Activated naive CD8-positive, alpha-beta T cell treated with anti-CD3 and anti-CD28 coated beads for 36 hours (primary cell): ENCODE data around the gene ALX4. TPM values are rescaled to one million over a fixed set of nuclear protein-coding genes. Genes with fewer than 3 reads are reported as not detected.

Experiments used
- DNase-seq: peaks from one replicate; pipeline ENCODE4 v3.0.0; 2021
- H3K27ac Mint-ChIP-seq: one replicate; pipeline ENCODE4 v1.8.0; 2022; ENCODE audit warnings: mild to moderate bottlenecking, moderate library complexity, mixed read lengths
- H3K27me3 Mint-ChIP-seq: one replicate; pipeline ENCODE4 v1.8.0; 2022; ENCODE audit warnings: mild to moderate bottlenecking, mixed read lengths
- H3K36me3 Mint-ChIP-seq: one replicate; pipeline ENCODE4 v1.8.0; 2021; ENCODE audit warnings: mild to moderate bottlenecking, mixed read lengths
- H3K4me1 Mint-ChIP-seq: one replicate; pipeline ENCODE4 v1.8.0; 2021; ENCODE audit warnings: mixed read lengths
- H3K4me3 Mint-ChIP-seq: one replicate; pipeline ENCODE4 v1.8.0; 2022; ENCODE audit warnings: mild to moderate bottlenecking, moderate library complexity, mixed read lengths
- H3K9me3 Mint-ChIP-seq: one replicate; pipeline ENCODE4 v1.8.0; 2022; ENCODE audit warnings: mixed read lengths
- total RNA-seq, 2 experiments: library from RNA; stranded (reverse); gene quantifications; one replicate each; pipeline ENCODE4 v1.2.3, GENCODE V29; 2021

Gene ALX4
- total RNA-seq, 2 experiments from 2014 or later, result not detected

DNA sequence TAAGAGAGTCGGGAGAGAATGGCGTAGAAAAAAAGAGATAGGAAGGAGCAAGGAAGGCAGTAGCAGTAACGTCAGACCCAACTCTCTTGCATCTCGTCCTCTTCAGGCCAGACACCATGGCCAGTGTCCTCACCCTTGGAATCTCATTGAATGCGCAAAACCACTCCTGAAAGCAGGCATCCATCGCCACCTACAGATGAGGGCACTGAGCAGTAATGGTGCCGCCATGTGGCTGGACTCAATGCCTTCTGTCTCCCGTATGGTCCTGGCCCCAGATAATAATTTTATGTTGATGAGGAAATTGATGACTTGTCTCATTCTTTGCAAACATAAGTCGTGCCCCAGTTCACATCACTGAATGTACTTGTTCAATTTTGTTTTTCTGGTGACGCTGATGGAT lies 17.8 kb upstream of the ALX4 start:
- H3K36me3 Mint-ChIP-seq, result no peaks in the 10 kb centered on the region
- no peak for DNase-seq
- peaks cover 67% of the 10 kb centered on the region for H3K27me3 Mint-ChIP-seq
- H3K9me3 Mint-ChIP-seq, result no peaks in the 10 kb centered on the region
- no peaks in the 10 kb centered on the region for H3K4me1 Mint-ChIP-seq
- no peak overlapping the region for H3K27ac Mint-ChIP-seq
- H3K4me3 Mint-ChIP-seq, result no peak overlapping the region

DNA sequence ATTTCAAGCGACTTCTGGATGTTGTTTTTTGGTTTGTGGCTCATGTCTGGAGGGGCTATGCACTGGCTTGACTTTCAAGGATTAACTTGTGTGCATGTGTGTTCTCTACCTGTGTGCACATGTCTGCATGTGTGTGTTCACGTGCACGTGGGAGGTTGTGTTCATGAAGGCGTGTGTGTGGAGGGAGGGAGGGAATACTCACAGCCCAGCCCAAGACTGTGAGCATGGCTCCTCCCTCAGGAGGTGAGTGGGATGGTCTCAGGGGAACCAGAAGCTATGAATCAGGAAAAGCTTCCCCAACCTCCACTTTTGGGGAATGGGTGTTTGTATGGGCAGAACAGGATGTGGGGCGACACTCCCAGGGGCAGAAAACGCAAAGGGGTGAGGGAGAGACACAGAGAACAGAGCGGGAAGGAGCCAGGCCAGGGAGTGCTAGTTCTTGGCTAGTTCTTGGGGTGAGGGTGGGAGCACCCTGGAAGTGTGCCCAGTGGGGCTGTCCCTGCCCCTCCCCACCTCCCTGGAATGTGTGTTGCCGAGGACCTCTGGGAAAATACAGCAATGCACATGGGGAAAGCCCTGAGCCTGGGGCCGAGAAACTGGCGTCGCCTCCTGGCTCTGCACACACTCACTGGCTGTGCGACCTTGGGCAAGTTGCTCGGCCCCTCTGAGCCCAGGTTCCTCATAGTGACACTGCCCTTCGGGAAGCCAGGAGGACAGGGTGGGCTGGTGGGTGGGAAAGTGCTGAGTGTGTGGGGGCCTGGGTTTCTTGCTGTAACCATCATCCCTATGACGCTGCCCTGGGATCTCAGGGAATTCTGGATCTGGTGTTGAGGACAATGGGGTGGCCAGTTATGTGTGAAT lies 16.9 kb upstream of the ALX4 start:
- Mint-ChIP-seq H3K4me3 (no peak overlapping the region), H3K36me3 (no peaks in the 10 kb centered on the region), H3K27me3 (peaks cover 67% of the 10 kb centered on the region), H3K27ac (no peak overlapping the region), H3K4me1 (no peaks in the 10 kb centered on the region), H3K9me3 (no peaks in the 10 kb centered on the region)
- no peak for DNase-seq

GRCh38 chr11:44325698-44326097 lies 15.8 kb upstream of the ALX4 start:
- H3K27me3 Mint-ChIP-seq, result peaks cover 78% of the 10 kb centered on the region
- H3K9me3 Mint-ChIP-seq, result no peaks in the 10 kb centered on the region
- no peaks in the 10 kb centered on the region for H3K36me3 Mint-ChIP-seq
- H3K4me3 Mint-ChIP-seq, result no peak overlapping the region
- H3K4me1 Mint-ChIP-seq, result no peaks in the 10 kb centered on the region
- DNase-seq, result no peak
- no peak overlapping the region for H3K27ac Mint-ChIP-seq

GRCh38 chr11:44324749-44325525 lies 15.0 kb upstream of the ALX4 start:
- no peaks in the 10 kb centered on the region for H3K36me3 Mint-ChIP-seq
- H3K4me1 Mint-ChIP-seq, result no peaks in the 10 kb centered on the region
- H3K27me3 Mint-ChIP-seq, result peaks cover 80% of the 10 kb centered on the region
- no peaks in the 10 kb centered on the region for H3K9me3 Mint-ChIP-seq
- DNase-seq, result no peak
- no peak overlapping the region for H3K4me3 Mint-ChIP-seq
- H3K27ac Mint-ChIP-seq, result no peak overlapping the region

- peaks cover 4% of the 10 kb centered on the region for H3K4me1 Mint-ChIP-seq
- H3K9me3 Mint-ChIP-seq, result no peaks in the 10 kb centered on the region
- no peak overlapping the region for H3K27ac Mint-ChIP-seq
- DNase-seq, result no peak
- no peak overlapping the region for H3K4me3 Mint-ChIP-seq
- no peaks in the 10 kb centered on the region for H3K36me3 Mint-ChIP-seq
- peaks cover 87% of the 10 kb centered on the region for H3K27me3 Mint-ChIP-seq
Observed at GRCh38 chr11:44324222-44324621, 14.3 kb upstream of the ALX4 start.

- Mint-ChIP-seq H3K36me3 (no peaks in the 10 kb centered on the region), H3K4me1 (peaks cover 5% of the 10 kb centered on the region), H3K4me3 (no peak overlapping the region), H3K9me3 (no peaks in the 10 kb centered on the region), H3K27me3 (peaks cover 92% of the 10 kb centered on the region), H3K27ac (no peak overlapping the region)
- DNase-seq, result no peak
Observed at GRCh38 chr11:44322243-44322642, 12.3 kb upstream of the ALX4 start.

- Mint-ChIP-seq H3K27ac (no peak overlapping the region), H3K4me3 (no peak overlapping the region), H3K36me3 (no peaks in the 10 kb centered on the region), H3K4me1 (peaks cover 5% of the 10 kb centered on the region), H3K9me3 (no peaks in the 10 kb centered on the region), H3K27me3 (peaks cover 94% of the 10 kb centered on the region)
- DNase-seq, result no peak
Observed at GRCh38 chr11:44321059-44321458, 11.1 kb upstream of the ALX4 start.

DNA sequence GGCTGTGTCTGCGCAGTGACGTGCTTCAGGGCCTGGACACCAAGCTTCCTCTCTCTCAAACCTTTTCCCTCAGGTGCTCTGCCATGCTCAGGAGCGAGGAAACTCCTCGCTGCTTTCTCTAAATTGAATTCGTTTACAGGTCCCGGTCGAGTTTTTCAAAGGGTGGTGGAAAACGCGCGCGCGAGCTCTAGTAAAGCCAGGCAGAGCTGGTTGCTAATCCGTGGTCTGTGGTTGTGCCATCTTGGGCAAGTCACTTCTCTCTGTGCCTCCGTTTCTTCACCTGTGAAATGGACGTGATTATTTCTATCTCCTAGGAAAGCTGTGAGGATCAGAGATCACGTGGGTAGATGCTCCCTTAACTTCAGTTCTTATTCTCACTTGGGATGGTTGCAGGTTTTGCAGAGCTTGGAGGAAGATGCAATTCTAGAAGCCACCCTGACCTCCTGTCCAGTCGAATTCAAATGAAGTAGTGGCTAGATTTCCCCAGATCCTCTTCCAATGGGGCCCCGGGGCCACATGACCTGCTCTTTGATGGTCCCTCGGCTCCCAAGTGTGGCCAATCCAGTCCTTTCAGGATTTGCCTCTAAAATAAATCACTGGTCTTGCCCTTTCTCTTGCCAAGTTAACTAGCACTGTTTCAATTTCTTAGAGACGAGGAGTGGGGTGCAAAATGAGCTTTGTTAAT lies 10.5 kb upstream of the ALX4 start:
- Mint-ChIP-seq H3K36me3 (no peaks in the 10 kb centered on the region), H3K9me3 (no peaks in the 10 kb centered on the region), H3K27ac (no peak overlapping the region), H3K27me3 (peaks cover 94% of the 10 kb centered on the region), H3K4me3 (no peak overlapping the region), H3K4me1 (peaks cover 9% of the 10 kb centered on the region)
- no peak for DNase-seq

DNA sequence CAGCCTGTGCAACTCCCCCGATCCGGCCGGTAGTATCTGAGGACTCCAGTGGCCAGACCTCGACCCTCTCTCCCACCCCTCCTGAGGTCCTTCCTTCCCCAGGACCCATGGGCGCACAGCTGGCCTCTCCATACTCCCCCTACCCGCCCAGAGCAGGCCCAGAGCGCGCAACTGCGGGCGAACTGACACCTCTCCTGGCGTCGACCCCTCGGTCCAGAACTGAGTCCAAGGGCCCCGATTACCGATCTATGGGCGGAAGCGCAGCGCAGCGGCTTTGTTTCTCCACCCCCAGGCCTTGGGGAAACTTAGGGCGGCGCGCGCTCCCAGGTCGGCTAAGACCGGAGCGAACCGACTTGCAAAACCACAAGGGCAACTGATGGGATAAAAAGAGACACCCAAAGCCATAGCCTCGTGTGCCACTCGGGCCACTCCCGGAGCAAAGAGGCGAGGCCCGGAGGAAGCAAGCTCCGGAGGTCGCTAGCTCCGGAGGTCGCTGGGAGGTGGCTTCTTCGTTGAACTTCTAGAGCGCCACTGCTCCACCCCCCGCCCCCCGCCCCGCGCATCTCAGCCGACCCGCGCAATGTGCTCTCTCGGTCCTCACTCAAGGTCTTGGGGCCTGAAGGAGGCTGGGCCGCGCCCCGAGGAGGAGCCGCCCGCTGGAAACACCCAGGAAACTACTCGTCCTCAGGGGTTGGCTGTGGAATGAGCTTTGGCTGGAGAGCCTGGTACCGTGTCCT lies 9.8 kb upstream of the ALX4 start:
- no peak overlapping the region for H3K4me3 Mint-ChIP-seq
- H3K9me3 Mint-ChIP-seq, result no peaks in the 10 kb centered on the region
- H3K4me1 Mint-ChIP-seq, result peaks cover 11% of the 10 kb centered on the region
- DNase-seq, result no peak
- H3K27ac Mint-ChIP-seq, result no peak overlapping the region
- H3K27me3 Mint-ChIP-seq, result peaks cover 95% of the 10 kb centered on the region
- no peaks in the 10 kb centered on the region for H3K36me3 Mint-ChIP-seq

DNA sequence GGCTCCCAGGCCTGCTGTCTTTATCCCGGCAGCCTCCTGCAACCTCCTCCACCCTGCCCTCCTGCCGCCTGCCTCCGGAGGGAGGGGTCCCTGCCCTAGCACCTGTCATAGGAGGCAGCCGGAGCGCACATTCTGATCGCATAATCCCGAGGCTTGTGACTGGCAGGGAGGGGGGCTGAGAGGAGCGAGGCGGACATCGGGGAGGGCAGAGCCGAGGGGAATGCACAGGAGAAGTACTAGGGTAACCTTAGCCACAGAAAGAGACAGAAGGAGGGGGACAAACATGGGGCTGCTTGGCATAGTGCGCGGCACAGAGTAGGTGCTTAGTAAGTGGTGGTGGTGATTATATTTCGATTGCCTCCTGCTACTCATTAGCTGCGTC lies 9.2 kb upstream of the ALX4 start:
- H3K27ac Mint-ChIP-seq, result no peak overlapping the region
- no peaks in the 10 kb centered on the region for H3K9me3 Mint-ChIP-seq
- H3K4me3 Mint-ChIP-seq, result no peak overlapping the region
- peaks cover 96% of the 10 kb centered on the region for H3K27me3 Mint-ChIP-seq
- H3K4me1 Mint-ChIP-seq, result peaks cover 11% of the 10 kb centered on the region
- DNase-seq, result no peak
- H3K36me3 Mint-ChIP-seq, result no peaks in the 10 kb centered on the region

DNA sequence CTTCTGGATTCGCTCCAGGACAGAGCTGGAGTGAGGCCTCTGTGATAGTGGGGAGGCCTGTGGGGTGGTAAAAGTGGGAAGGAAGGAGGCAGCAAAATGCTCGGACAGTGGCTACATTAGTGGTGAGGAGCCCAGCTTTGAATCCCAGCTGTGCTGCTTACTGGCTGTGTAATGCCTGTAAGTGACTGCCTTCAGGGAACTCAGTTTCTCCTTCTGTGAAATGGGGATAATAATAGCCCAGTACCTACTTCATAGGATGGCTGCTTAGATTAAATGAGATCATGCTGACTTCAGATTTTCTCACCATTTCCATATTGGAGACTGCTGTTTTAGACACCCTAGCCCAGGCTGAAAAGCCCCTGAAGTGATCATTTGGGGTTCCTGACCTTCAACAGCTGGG lies 8.4 kb upstream of the ALX4 start:
- Mint-ChIP-seq H3K27ac (no peak overlapping the region), H3K27me3 (peaks cover 96% of the 10 kb centered on the region)
- DNase-seq, result no peak

GRCh38 chr11:44316659-44317240 lies 6.8 kb upstream of the ALX4 start:
- DNase-seq, result no peak
- Mint-ChIP-seq H3K4me1 (peaks cover 11% of the 10 kb centered on the region), H3K27me3 (peaks cover 99% of the 10 kb centered on the region), H3K36me3 (no peaks in the 10 kb centered on the region), H3K4me3 (peak overlapping the region; percentile 23), H3K9me3 (no peaks in the 10 kb centered on the region), H3K27ac (no peak overlapping the region)

More for the DNA sequence above, 8.4 kb upstream of the ALX4 start:
- Mint-ChIP-seq H3K36me3 (no peaks in the 10 kb centered on the region), H3K4me1 (peaks cover 11% of the 10 kb centered on the region), H3K4me3 (no peak overlapping the region), H3K9me3 (no peaks in the 10 kb centered on the region)

- Mint-ChIP-seq H3K27ac (no peak overlapping the region), H3K4me1 (peaks cover 11% of the 10 kb centered on the region), H3K27me3 (peaks cover 99% of the 10 kb centered on the region), H3K4me3 (no peak overlapping the region), H3K9me3 (no peaks in the 10 kb centered on the region), H3K36me3 (no peaks in the 10 kb centered on the region)
- DNase-seq, result no peak
Observed at GRCh38 chr11:44315947-44316658, 6.2 kb upstream of the ALX4 start.

DNA sequence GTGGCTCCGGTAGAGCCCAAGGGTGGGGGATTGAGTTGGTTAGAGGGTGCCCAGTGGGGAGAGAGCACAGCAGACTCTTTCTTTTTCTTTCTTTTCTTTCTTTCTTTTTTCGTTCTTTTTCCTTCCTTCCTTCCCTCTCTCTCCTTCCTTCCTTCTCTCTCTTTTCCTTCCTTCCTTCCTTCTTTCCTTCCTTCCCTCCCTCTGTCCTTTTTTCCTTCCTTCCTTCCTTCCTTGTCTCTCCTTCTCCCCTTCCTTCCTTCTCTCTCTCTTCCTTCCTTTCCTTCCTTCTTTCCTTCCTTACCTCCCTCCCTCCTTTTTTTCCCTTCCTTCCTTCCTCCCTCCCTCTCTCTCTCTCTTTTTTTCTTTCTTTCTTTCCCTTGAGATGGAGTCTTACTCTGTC lies 4.8 kb upstream of the ALX4 start:
- Mint-ChIP-seq H3K27me3 (peaks cover 99% of the 10 kb centered on the region), H3K4me3 (no peak overlapping the region), H3K4me1 (peaks cover 13% of the 10 kb centered on the region), H3K27ac (no peak overlapping the region), H3K36me3 (no peaks in the 10 kb centered on the region), H3K9me3 (no peaks in the 10 kb centered on the region)
- no peak for DNase-seq
